UCSD-AML1 (cell line): Measurements from ENCODE around the gene NXPE3.
"Not testable (repeated sequence)": the region's sequence is repeated elsewhere in the genome, so short reads cannot be mapped to it uniquely, and the experiment has no call there.

Experiments
- DNase-seq: peaks from one replicate; lab custom pipeline; 2025; ENCODE audit not compliant: unreplicated experiment; lab: John Stamatoyannopoulos, UW

NXPE3 gene

DNA sequence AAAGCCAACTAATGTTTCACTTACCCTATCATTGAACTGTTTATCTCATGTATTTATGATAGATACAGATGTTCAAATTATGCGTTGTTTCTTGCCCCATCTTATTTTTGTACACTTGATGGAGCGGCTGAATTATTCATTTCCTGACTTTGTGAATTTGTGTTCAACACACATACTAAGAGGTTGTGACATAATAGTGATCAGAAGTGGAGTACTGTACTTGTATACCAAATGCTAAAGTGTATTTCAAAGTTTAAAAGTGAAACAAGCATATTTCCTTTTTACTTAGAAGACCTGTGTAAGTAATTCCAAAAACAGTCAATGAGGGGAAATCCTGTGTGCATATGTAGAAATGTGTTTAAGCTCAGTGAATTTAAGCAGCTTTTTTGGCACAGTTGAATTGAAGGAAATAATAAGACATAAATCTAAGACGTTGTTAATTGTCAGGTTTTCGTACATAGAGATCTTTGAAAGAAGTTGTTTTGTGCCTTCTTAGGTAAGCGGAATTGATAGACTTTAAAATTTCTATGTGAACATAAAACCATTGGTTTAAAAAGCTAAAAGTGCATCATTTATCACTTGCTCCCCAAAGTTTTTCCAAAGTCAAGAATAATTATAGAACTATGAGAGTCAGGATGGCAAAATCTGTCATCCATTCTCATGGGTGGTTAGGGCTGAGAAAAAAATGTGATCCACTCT is 72.2 kb downstream of the NXPE3 start:
- DNase-seq: no peak

DNA sequence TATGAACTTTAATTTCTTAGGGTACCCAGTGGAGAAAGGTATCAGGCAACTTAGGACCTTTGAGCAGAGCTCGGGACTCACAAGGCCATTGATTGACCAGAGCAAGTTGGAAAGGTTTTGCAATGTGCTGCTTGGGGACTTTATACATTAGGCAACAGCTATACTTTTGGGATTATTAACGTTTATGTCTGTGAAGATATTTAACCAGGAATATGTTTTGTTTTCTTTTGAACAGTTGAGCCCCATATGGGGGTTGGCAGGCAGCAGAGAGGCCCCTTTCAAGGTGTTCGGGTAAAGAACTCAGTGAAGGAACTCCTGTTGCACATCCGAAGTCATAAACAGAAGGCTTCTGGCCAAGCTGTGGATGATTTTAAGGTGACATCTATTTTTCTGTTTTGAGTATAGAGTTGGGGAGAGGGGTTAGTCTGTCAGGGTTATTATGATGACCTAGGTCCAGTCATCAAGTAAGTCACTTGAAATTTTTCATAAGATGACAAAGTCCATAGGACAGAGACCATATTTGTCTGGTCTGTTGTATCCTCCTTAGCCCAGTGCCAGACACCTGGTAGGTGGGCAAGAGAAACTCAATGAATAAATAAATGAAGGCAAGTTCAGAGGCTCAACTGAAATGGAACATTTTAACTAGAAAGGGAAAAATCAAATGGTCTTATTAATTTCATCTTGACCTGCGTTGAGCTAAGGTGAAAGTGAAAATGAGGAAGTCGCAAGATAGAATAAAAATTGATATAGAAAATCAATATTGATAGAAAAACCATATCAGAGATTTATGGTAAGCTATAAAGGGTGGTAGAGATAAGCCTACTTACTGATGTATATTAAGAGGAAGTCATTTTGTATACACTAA is 73.1 kb downstream of the NXPE3 start:
- no peak for DNase-seq

DNA sequence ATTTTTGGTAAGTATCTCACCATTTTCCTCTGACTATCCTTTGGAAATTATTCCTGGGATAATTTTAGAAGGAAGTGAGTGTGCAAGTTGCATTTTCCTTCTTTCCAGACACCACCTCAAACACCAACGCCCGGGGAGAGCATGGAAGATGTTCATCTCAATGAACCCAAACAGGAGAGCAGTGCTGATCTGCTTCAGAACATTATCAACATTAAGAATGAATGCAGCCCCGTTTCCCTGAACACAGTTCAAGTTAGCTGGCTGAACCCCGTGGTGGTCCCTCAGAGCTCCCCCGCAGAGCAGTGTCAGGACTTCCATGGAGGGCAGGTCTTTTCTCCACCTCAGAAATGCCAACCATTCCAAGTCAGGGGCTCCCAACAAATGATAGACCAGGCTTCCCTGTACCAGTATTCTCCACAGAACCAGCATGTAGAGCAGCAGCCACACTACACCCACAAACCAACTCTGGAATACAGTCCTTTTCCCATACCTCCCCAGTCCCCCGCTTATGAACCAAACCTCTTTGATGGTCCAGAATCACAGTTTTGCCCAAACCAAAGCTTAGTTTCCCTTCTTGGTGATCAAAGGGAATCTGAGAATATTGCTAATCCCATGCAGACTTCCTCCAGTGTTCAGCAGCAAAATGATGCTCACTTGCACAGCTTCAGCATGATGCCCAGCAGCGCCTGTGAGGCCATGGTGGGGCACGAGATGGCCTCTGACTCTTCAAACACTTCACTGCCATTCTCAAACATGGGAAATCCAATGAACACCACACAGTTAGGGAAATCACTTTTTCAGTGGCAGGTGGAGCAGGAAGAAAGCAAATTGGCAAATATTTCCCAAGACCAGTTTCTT is 74.2 kb downstream of the NXPE3 start:
- no peak for DNase-seq

- no peak for DNase-seq
Observed at GRCh38 chr3:101853982-101854381, 75.0 kb downstream of the NXPE3 start.

DNA sequence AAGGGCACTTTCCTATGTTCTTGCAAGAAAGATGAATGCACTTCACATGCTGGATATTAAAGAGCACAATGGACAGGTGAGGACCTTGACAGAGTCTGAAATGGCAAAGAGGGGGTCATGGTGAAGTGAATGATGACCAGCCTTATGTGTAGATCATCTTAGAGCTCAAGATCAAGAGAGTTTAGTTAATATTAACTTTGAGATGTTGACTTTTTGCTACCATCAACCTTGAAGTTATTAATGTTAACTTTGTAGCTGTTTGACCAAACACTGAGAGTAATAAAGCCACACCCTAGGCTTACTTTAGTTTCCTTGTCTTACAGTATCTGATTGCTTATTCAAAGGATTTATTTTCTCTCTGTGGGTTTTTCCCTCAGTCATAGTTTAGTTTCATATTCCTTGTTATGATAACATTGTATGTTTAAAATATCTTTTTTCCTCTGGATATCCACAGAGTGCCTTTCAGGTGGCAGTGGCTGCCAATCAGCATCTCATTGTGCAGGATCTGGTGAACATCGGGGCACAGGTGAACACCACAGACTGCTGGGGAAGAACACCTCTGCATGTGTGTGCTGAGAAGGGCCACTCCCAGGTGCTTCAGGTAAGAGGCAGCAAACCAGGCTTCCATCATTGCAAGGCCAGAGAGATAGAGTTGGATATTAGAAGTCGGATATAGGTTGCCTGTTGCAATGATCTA is 75.7 kb downstream of the NXPE3 start:
- no peak for DNase-seq

- no peak for DNase-seq
Observed at GRCh38 chr3:101857301-101857741, 78.3 kb downstream of the NXPE3 start.

DNA sequence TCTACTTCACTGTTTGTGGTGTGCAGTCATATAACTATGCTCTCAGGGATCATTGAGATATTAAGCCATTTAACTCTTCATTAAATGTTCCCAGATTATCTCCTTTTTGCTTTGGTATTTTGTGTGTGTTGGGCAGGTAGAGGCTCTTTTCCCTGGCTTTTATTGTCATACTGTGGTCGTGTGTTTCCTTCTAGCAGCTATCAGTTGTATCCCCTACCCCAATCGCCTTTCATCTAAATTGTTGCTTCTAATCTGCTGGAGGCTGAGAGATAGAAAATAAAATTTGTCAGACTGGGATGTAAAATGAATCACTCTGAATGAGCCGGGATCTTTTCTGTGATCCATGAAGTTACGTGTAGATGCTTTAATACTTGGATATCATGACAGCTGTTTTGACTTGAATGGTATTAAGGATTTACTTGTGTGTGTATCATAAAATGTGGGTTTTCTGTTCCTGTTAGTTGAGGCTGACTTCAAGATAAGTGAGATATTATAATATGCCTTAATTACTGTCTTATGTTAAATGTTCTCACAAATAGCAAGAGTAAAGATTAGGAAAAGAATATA is 79.5 kb downstream of the NXPE3 start:
- no peak for DNase-seq

DNA sequence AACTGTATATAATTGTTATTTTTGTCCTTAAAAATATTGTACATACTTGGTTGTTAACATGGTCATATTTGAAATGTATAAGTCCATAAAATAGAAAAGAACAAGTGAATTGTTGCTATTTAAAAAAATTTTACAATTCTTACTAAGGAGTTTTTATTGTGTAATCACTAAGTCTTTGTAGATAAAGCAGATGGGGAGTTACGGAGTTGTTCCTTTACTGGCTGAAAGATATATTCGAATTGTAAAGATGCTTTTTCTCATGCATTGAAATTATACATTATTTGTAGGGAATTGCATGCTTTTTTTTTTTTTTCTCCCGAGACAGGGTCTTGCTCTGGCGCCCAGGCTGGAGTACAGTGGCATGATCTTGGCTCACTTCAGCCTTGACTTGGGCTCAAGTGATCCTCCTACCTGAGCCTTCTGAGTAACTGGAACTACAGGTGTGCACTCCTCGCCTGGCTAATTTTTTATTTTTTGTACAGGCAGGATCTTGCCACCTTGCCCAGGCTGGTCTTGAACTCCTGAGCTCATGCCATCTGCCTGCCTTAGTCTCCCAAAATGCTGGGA is 81.0 kb downstream of the NXPE3 start:
- DNase-seq: no peak

- DNase-seq: no peak
Observed at GRCh38 chr3:101861212-101861788, 82.3 kb downstream of the NXPE3 start.

DNA sequence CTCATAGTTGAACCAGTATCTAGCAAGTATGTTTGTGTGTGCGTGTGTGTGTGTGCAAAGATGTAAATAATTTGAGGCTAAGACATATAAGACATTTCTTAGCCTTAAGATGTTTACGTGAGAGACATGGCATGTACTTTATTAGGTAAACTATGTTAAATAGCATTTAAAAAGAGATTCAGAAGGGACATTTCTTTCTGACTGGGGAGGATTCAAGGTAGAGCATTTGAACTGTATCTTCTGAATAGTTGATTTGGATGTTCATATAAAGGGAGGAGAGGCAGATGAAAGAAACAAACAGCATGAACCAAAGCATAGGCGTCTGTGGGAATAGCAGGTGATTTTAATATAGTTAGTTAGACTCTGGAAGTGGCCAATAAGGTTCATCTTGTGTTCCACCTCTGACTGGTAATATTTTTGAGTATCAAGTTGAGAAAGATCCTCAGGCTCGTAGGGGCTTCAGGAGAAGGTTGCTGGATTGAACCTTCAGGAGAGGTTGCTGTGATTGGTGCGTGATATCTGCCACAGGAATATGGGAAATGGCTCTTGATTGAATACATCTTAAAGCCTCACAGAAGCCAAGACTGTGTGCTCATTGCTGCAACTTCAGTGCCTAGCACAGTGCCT is 82.9 kb downstream of the NXPE3 start:
- no peak for DNase-seq

- no peak for DNase-seq
Observed at GRCh38 chr3:101862416-101863165, 83.6 kb downstream of the NXPE3 start.

DNA sequence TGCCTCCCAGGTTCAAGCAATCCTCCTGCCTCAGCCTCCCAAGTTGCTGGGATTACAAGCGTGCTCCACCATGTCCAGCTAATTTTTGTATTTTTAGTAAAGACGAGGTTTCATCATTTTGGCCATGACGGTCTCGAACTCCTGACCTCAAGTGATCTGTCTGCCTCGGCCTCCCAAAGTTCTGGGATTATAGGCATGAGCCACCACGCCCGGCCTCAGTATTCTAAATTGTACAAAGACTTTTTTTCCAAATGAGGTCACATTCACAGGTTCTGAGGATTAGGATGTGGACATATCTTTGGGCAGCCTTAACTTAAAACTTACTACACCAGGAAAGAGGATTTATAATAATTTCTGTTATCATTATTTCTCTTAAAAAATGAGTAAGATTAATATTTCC is 85.9 kb downstream of the NXPE3 start:
- not testable (repeated sequence) for DNase-seq

GRCh38 chr3:101865751-101866509 is 86.9 kb downstream of the NXPE3 start:
- no peak for DNase-seq

GRCh38 chr3:101867511-101867910 is 88.5 kb downstream of the NXPE3 start:
- DNase-seq: no peak

GRCh38 chr3:101867996-101868395 is 89.0 kb downstream of the NXPE3 start:
- DNase-seq: no peak

GRCh38 chr3:101868534-101869464 is 89.8 kb downstream of the NXPE3 start:
- no peak for DNase-seq

DNA sequence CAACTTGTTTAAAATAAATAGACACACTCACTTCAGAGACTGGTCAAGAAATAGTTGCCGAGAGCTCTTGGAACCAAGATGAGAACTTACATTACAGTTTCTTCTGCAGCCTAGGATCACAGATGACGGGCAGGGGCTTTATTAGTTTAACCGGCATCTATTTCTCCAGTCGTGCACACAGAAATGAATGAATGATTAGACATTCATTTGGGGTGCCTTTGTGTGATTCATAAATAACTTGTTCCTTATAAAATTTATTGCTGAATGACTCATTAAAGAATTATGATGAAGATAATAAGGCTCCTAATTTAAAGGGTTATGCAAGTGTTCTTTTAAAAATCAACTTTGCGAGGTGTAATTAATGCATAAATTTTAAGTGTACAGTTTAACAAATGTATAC is 91.1 kb downstream of the NXPE3 start:
- DNase-seq: no peak
